HepG2 (cell line): ENCODE results near the gene TADA2B. TPM values are rescaled to one million over a fixed set of nuclear protein-coding genes. Genes with fewer than 3 reads are reported as not detected.
A peak's percentile ranks its signal among the peaks of the same experiment; 100 is the strongest.

Experiments
- ATAC-seq: fragments of 200-7000 bp; cut with Tn5 transposase; 3 replicates; pipeline ENCODE4 v1.9.1; 2020; ENCODE audit warnings: mild to moderate bottlenecking, moderate library complexity
- BruUV-seq: library from RNA; stranded (reverse); fragments of 400-500 nt; replicated peaks from 2 replicates; lab custom pipeline; 2021; lab: Mats Ljungman, UMichigan
- CTCF ChIA-PET: fragments of 300-600 bp; formaldehyde crosslinking; extraction: SDS; loops from one replicate; lab custom pipeline; 2021; ENCODE audit warnings: low total read pairs, inconsistent platforms, low intra/inter-chr PET ratio; lab: Yijun Ruan, JAX
- POLR2A ChIA-PET: fragments of 350-600 bp; sonication (Branson Sonifier 250); formaldehyde crosslinking; loops from one replicate; lab custom pipeline; 2020; ENCODE audit warnings: antibody characterized with exemption, inconsistent platforms; lab: Yijun Ruan, JAX
- DNase-seq: peaks from one replicate; pipeline ENCODE4 v3.0.0-alpha.2; 2015; ENCODE audit warnings: low spot score
- FAIRE-seq: peaks from 3 replicates; lab custom pipeline; 2011; peaks lifted over from hg19 to GRCh38; lab: Jason Lieb, UNC
- H2AFZ ChIP-seq: one replicate; pipeline ENCODE4 v1.6.1; 2011; ENCODE audit warnings: low read length, inconsistent platforms
- H3K27ac ChIP-seq: fragments of 300-600 bp; 3 replicates; pipeline ENCODE4 v1.8.0; 2011; ENCODE audit warnings: mixed run types, mild to moderate bottlenecking, mixed read lengths, low read length, inconsistent platforms; ENCODE audit not compliant: insufficient read depth; ENCODE audit errors: extremely low read length
- H3K27me3 ChIP-seq, 2 experiments: fragments of 200-600 bp in 1 of 2; 2 replicates in 1 of 2; 3 replicates in 1 of 2; pipeline versions ENCODE4 v1.6.0 to v1.8.0; 2011; ENCODE audit warnings: low read length in 2 of 2, mild to moderate bottlenecking in 2 of 2, moderate library complexity in 2 of 2, inconsistent platforms in 1 of 2; ENCODE audit not compliant: insufficient read depth in 2 of 2, control insufficient read depth in 1 of 2
- H3K36me3 ChIP-seq, 2 experiments: fragments of 200-600 bp in 1 of 2; replicated peaks in 1 of 2; 2 replicates in 1 of 2; 3 replicates in 1 of 2; pipeline versions ENCODE4 v1.5.1 to v1.8.0; 2011; ENCODE audit warnings: low read length in 2 of 2, inconsistent platforms in 1 of 2; ENCODE audit not compliant: insufficient read depth in 2 of 2, control insufficient read depth in 1 of 2
- H3K4me1 ChIP-seq: 2 replicates; pipeline ENCODE4 v1.5.1; 2012; ENCODE audit warnings: low read length, inconsistent platforms; ENCODE audit not compliant: insufficient read depth
- H3K4me2 ChIP-seq: 2 replicates; pipeline ENCODE4 v1.6.0; 2011; ENCODE audit warnings: low read depth, low read length, inconsistent platforms
- H3K4me3 ChIP-seq, 3 experiments: fragments of 200-600 bp in 1 of 3; sonication (generic), shearing (Covaris generic) in 1 of 3; replicated peaks in 1 of 3; 2 replicates each; pipeline ENCODE4 v1.5.1; 2011 to 2016; ENCODE audit warnings: low read length in 3 of 3, inconsistent platforms in 2 of 3, low read depth in 2 of 3, mild to moderate bottlenecking in 2 of 3, control low read depth in 1 of 3, mixed read lengths in 1 of 3; ENCODE audit not compliant: insufficient read depth in 1 of 3
- H3K79me2 ChIP-seq: one replicate; pipeline ENCODE4 v1.6.1; 2011; ENCODE audit warnings: low read length, inconsistent platforms; ENCODE audit not compliant: insufficient read depth
- H3K9ac ChIP-seq: 2 replicates; pipeline ENCODE4 v1.6.0; 2011; ENCODE audit warnings: mild to moderate bottlenecking, low read depth, low read length, inconsistent platforms; ENCODE audit not compliant: insufficient read depth
- H3K9me3 ChIP-seq: 2 replicates; pipeline ENCODE4 v1.5.1; 2012; ENCODE audit warnings: mild to moderate bottlenecking, low read length
- H4K20me1 ChIP-seq: 2 replicates; pipeline ENCODE4 v1.6.0; 2011; ENCODE audit warnings: inconsistent platforms, mild to moderate bottlenecking, low read length, moderate library complexity; ENCODE audit not compliant: insufficient read depth
- AGO2 ChIP-seq: fragments of 200-400 bp; formaldehyde crosslinking; optimal IDR thresholded peaks from 2 replicates; pipeline ENCODE3; 2017; ENCODE audit warnings: mild to moderate bottlenecking, low read depth, low read length, moderate library complexity
- SNAI1 ChIP-seq: sonication (generic); formaldehyde crosslinking; IDR thresholded peaks from 2 replicates; pipeline ENCODE4 v1.5.0; 2020; ENCODE audit warnings: mild to moderate bottlenecking, missing genetic modification reagents, borderline replicate concordance
- ZBTB38 ChIP-seq: sonication (generic); formaldehyde crosslinking; IDR thresholded peaks from 2 replicates; pipeline ENCODE4 v1.5.1; 2020; ENCODE audit warnings: mild to moderate bottlenecking, missing genetic modification reagents
- ZNF629 ChIP-seq: sonication (generic); formaldehyde crosslinking; conservative IDR thresholded peaks from 2 replicates; pipeline ENCODE4 v1.5.0; 2020; ENCODE audit warnings: missing genetic modification reagents
- WGBS: methylation state at CpG from one replicate; pipeline ENCODE4 v1.1.6; 2017; ENCODE audit warnings: low lambda C conversion rate; 5-methylcytosine and 5-hydroxymethylcytosine counted together
- in situ Hi-C: cut with HindIII; loops from 2 replicates; pipeline ENCODE4 v1.10.0; 2017; ENCODE audit warnings: low pct_unique_long_range_greater_than_20kb; ENCODE audit not compliant: extremely low pct_ligation_motif_present
- intact Hi-C: fragments of 100-400 bp; cut with micrococcal nuclease; formaldehyde crosslinking; loops from one replicate; pipeline ENCODE4 v1.10.0; 2022; ENCODE audit not compliant: unreplicated experiment
- polyA plus RNA-seq, 8 experiments: library from polyadenylated mRNA; depleted of rRNA in 3 of 8; stranded (reverse) in 7 of 8; unstranded in 1 of 8; fragments of >200 nt; fragmentation: Illumina TruSeq in 4 of 8; extraction: Trizol in 4 of 8; gene quantifications; 2 replicates each; pipeline versions ENCODE4 v1.2.1 to v1.2.3, GENCODE V29; 2011 to 2016; ENCODE audit warnings: low read depth in 4 of 8, missing spikeins in 1 of 8, mixed read lengths in 1 of 8; ENCODE audit not compliant: insufficient read depth in 1 of 8
- total RNA-seq, 5 experiments: library from RNA; depleted of rRNA; stranded (reverse); fragments of >200 nt; fragmentation: Illumina TruSeq; extraction: Trizol; gene quantifications; 2 replicates each; pipeline ENCODE4 v1.2.3, GENCODE V29; 2016; ENCODE audit warnings: low read depth in 1 of 5

Gene TADA2B
- total and polyA plus RNA-seq, 2 of the 13 experiments (the other 11 are each of a cell fraction or from before 2014, with no cell fraction given), result 4.6 to 8.9 TPM

DNA sequence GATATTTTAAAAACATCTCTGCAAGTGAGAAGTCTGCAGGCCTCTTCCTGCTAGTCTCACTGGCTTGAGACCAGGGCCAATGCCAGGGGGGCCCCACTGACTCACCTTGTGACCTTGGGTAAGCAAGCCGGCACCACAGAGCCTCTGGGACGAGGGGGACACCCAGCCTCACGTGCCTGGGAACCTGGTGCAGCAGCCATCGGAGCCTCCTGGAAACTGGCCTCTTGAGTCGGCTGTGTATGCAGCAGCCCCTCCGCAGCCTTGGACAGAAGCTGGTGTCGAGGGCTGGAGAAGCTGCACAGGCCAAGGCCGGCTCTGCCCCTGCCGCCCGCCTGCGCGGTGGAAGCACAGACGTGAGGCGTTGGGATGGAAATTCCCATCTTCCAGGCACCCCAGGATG, 8.7 kb downstream of the TADA2B start:
- Histone ChIP-seq H2AFZ (no peak overlapping the region), H3K36me3 (peaks cover 12 to 37% of the 10 kb centered on the region in 2 experiments; a peak in 4 of 5 replicates), H3K27me3 (no peaks in the 10 kb centered on the region)
- BruUV-seq, result no TSS peak
- whole genome bisulfite sequencing, result 96% methylated on average over 9 of the region's 14 CpGs
- no peak for DNase-seq
- TF ChIP-seq ZBTB38 (0 out of 2 replicates have a peak, but pooled peaks have one; percentile 18), SNAI1 (CRISPR knock-in tag) (no peak)
- TF ChIP-seq, all 625 proteins: peak for 1
- Histone ChIP-seq H3K79me2 (peaks cover 18% of the 10 kb centered on the region), H3K9me3 (no peaks in the 10 kb centered on the region), H4K20me1 (0 out of 2 replicates have a peak, but pooled peaks cover 13% of the 10 kb centered on the region), H3K27ac (no peak overlapping the region), H3K4me2 (no peak overlapping the region), H3K4me3 (no peak overlapping the region), H3K4me1 (0 out of 2 replicates have a peak, but pooled peaks cover under 1% of the 10 kb centered on the region), H3K9ac (no peak overlapping the region)
- FAIRE-seq (no peak), ATAC-seq (no peak)
- CTCF ChIA-PET, result no interaction called here
- intact Hi-C loops, result no loop called here
- POLR2A ChIA-PET, result no interaction called here
- in situ Hi-C loops, result no loop called here

DNA sequence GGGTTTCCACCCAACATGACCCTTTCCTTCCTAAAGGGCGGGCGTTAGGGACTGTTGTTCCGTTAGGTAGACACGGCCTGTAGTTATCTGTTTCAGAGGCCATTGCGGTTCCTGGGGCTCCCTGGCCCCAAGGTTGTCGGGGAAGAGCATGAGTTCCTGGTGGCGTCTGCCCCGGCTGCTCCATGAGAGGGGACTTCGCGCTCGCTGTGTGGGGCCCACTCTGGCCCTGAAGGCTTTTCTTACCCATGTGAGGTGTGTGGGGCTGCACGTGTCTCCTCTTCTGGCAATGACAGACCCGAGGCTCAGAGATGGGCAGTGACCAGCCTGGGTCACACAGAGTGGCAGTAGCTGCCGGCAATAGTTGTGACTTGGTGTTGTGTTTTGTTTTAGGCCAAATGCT, 9.1 kb downstream of the TADA2B start:
- Histone ChIP-seq H3K4me3 (no peak overlapping the region), H3K9ac (no peak overlapping the region), H3K27me3 (no peaks in the 10 kb centered on the region), H3K79me2 (peaks cover 14% of the 10 kb centered on the region), H3K36me3 (peaks cover 11 to 37% of the 10 kb centered on the region in 2 experiments; a peak in 4 of 5 replicates), H4K20me1 (0 out of 2 replicates have a peak, but pooled peaks cover 9% of the 10 kb centered on the region), H3K9me3 (no peaks in the 10 kb centered on the region), H3K4me2 (no peak overlapping the region), H3K27ac (no peak overlapping the region), H2AFZ (no peak overlapping the region), H3K4me1 (no peaks in the 10 kb centered on the region)
- POLR2A ChIA-PET, result no interaction called here
- no TSS peak for BruUV-seq
- intact Hi-C loops (no loop called here), in situ Hi-C loops (no loop called here)
- ATAC-seq (no peak), DNase-seq (no peak), FAIRE-seq (no peak)
- CTCF ChIA-PET, result no interaction called here
- WGBS, result 95% methylated on average over 14 of the region's 14 CpGs
- TF ChIP-seq ZNF629 (no peak), AGO2 (peak; percentile 8)
